ENCODE data around the gene UBALD1.

Gene UBALD1

DNA sequence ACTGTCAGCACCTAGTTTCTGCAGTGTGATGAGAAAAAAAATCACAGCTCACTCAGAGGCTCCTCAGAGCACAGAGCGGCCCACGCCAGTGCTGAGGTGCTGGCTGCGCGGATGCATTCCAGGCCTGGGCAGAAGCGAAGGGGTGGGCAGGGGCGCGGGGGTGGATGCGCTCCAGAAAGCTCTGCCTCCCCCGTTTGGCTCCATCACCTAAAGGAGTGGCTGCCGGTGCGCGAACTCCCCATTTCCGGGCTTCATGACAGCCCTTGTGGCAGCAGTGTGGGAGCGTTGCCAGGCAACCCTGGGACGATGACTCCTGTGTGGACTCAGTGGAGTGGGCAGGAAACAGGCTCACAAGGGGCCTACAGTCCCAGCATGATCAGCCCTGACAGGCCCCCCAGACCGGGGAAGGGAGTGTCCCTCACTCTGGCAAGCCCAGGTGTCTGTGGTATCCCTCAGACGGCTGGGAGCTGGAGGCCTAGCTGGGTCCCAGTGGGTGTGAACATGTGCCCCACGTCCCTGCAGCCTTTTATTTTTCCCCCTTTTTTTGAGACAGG, 45.8 kb upstream of the UBALD1 start:
- TF ChIP-seq TAF1 (IDR thresholded peaks at IDR 0.05; ENCODE audit: borderline replicate concordance, insufficient read depth, low read length) (no peak), FOXP2 (optimal IDR thresholded peaks at IDR 0.05; ENCODE audit: borderline replicate concordance, extremely low read depth, extremely low read length, insufficient read depth) (no peak), REST (IDR thresholded peaks at IDR 0.05; ENCODE audit: insufficient read depth in 1 of 2, low read depth in 2 of 2, low read length in 2 of 2) (no peak)

DNA sequence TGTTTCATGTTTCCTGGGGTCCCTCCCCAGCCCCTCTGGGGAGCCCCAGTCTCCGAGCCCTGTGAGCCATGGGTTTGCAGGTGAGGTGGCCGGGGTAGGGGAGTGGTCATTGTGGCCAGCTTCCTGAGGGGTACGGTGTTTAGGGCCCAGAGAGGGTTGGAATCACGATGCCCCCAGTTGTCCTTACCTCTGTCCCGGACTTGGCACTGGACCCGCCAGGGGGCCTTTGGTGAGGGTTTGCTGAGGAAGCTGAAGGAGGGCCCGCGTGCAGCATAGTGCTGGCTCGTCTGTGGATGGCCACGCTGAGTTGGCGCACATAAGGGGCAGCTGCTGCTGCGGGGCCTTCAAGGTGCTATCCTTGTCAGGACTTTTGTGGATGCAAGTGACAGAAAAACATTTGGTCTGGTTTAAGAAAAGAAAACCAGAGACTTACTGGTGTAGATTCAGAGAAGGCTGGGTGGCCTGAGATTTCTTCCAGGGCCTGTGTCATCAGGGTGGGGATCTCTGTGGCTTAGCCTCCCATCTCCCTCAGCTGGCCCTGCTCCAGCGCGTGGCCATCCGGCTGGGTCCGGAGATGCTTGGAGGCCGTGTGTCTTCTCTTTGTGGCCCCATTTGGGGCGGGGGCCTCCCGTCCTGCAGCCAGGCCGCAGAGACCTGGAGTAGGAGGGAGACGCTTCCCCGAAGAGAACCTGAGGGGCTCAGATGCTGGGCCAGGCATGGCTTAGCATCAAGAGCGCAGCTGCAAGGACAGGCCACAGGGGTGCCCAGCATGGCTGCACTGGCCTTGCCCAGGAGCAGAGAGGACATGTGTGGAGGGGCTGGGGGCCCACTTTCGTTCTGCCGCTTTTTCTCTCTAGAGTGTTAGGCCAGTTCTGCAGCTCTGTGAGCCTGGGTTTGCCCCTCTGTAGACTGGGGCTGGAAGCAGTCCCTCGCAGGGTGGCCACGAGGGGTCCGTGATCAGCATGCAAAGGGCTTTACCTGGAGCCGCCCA, 45.0 kb upstream of the UBALD1 start:
- TF ChIP-seq SIN3A (IDR thresholded peaks at IDR 0.05; ENCODE audit: borderline replicate concordance, insufficient read depth, low read length) (no peak), TAF1 (IDR thresholded peaks at IDR 0.05; ENCODE audit: borderline replicate concordance, insufficient read depth, low read length) (no peak), POLR2AphosphoS5 (IDR thresholded peaks at IDR 0.05; ENCODE audit: low read depth, low read length) (no peak), FOXP2 (optimal IDR thresholded peaks at IDR 0.05; ENCODE audit: borderline replicate concordance, extremely low read depth, extremely low read length, insufficient read depth) (no peak), REST (IDR thresholded peaks at IDR 0.05; ENCODE audit: insufficient read depth in 1 of 2, low read depth in 2 of 2, low read length in 2 of 2) (no peak)

GRCh38 chr16:4656695-4657686, 42.3 kb upstream of the UBALD1 start:
- TF ChIP-seq REST (IDR thresholded peaks at IDR 0.05; ENCODE audit: insufficient read depth in 1 of 2, low read depth in 2 of 2, low read length in 2 of 2) (no peak), TAF1 (IDR thresholded peaks at IDR 0.05; ENCODE audit: borderline replicate concordance, insufficient read depth, low read length) (no peak), POLR2AphosphoS5 (IDR thresholded peaks at IDR 0.05; ENCODE audit: low read depth, low read length) (no peak), FOXP2 (optimal IDR thresholded peaks at IDR 0.05; ENCODE audit: borderline replicate concordance, extremely low read depth, extremely low read length, insufficient read depth) (no peak), SIN3A (IDR thresholded peaks at IDR 0.05; ENCODE audit: borderline replicate concordance, insufficient read depth, low read length) (no peak)

DNA sequence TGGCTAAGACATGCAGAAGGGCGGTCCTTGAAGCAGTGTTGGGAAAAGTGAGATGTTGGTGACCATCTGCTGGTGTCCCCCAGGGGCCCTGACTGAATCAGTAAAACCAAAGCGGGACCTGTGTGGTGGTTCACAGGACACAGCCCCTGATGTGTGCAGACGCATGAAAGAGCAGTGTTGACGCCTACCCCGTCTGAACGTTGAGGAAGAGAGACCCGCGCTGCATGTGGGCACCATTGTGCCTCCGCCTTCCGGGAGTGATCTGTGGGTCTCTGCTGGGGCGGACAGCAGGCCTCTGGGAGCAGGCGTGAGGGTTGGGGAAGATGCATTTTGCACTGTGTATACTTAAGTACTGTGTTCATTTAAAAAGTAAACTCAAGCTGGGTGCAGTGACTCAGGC, 41.5 kb upstream of the UBALD1 start:
- TF ChIP-seq TAF1 (IDR thresholded peaks at IDR 0.05; ENCODE audit: borderline replicate concordance, insufficient read depth, low read length) (no peak), FOXP2 (optimal IDR thresholded peaks at IDR 0.05; ENCODE audit: borderline replicate concordance, extremely low read depth, extremely low read length, insufficient read depth) (no peak), SIN3A (IDR thresholded peaks at IDR 0.05; ENCODE audit: borderline replicate concordance, insufficient read depth, low read length) (no peak), POLR2AphosphoS5 (IDR thresholded peaks at IDR 0.05; ENCODE audit: low read depth, low read length) (no peak), REST (IDR thresholded peaks at IDR 0.05; ENCODE audit: insufficient read depth in 1 of 2, low read depth in 2 of 2, low read length in 2 of 2) (no peak)

Data from PFSK-1 (cell line).